Keratinocyte (primary cell): Measurements from ENCODE around the gene FGF12.

Source experiments
- EZH2 ChIP-seq: IDR thresholded peaks from one replicate; pipeline ENCODE4 v1.6.1; 2012; ENCODE audit warnings: inconsistent platforms, mild to moderate bottlenecking, low read length, moderate library complexity
- TF ChIP-seq, protein P1 (sequence below), 3 experiments: IDR thresholded peaks in 1 of 3; conservative IDR thresholded peaks in 1 of 3; optimal IDR thresholded peaks in 1 of 3; 2 replicates in 2 of 3; 3 replicates in 1 of 3; pipeline versions ENCODE3 to v1.5.1; 2011; ENCODE audit warnings: low read length in 3 of 3, mild to moderate bottlenecking in 3 of 3, moderate library complexity in 2 of 3, control low read depth in 1 of 3, inconsistent platforms in 1 of 3; ENCODE audit not compliant: insufficient read depth in 2 of 3; ENCODE audit errors: extremely low read depth in 1 of 3

DNA sequence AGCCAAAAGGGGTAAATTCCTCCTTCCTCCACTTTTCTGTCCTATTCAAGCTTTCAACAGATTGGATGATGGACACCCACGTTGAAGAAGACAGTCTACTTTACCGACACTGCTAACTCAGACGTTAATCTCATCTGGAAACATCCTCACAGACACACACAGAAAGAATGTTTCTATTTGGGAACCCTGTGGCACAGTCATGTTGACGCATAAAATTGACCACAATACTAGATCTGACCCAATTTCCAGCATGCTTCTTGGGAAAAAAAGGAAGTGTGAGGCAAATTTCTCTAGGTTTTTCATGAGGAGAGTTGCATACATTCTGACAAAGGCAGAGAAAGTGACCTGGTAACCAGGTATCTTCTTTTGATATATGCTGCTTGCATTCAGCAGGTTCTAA lies 594.1 kb downstream of the FGF12 start:
- TF ChIP-seq, protein P1, sequence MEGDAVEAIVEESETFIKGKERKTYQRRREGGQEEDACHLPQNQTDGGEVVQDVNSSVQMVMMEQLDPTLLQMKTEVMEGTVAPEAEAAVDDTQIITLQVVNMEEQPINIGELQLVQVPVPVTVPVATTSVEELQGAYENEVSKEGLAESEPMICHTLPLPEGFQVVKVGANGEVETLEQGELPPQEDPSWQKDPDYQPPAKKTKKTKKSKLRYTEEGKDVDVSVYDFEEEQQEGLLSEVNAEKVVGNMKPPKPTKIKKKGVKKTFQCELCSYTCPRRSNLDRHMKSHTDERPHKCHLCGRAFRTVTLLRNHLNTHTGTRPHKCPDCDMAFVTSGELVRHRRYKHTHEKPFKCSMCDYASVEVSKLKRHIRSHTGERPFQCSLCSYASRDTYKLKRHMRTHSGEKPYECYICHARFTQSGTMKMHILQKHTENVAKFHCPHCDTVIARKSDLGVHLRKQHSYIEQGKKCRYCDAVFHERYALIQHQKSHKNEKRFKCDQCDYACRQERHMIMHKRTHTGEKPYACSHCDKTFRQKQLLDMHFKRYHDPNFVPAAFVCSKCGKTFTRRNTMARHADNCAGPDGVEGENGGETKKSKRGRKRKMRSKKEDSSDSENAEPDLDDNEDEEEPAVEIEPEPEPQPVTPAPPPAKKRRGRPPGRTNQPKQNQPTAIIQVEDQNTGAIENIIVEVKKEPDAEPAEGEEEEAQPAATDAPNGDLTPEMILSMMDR (optimal IDR thresholded peaks at IDR 0.05 in 1 of 3, IDR thresholded peaks at IDR 0.05 in 1 of 3, conservative IDR thresholded peaks at IDR 0.05 in 1 of 3; ENCODE audit: extremely low read depth in 1 of 3, insufficient read depth in 2 of 3, low read length in 3 of 3) = no peak
- no peak for TF ChIP-seq EZH2
